HEK293T (cell line): Measurements from ENCODE around the gene ZNF319.

ENCODE experiments used
- ARNT ChIP-seq: fragments of 450-650 bp; IDR thresholded peaks from 2 replicates; pipeline ENCODE4 v1.6.1; 2017; ENCODE audit warnings: mild to moderate bottlenecking
- BHLHE40 ChIP-seq: fragments of 450-650 bp; IDR thresholded peaks from 2 replicates; pipeline ENCODE4 v1.6.1; 2016; ENCODE audit warnings: mild to moderate bottlenecking, moderate library complexity, borderline replicate concordance
- ELF4 ChIP-seq: fragments of 450-650 bp; IDR thresholded peaks from 2 replicates; pipeline ENCODE4 v1.6.1; 2017; ENCODE audit warnings: antibody characterized with exemption
- FOXA1 ChIP-seq: fragments of 450-650 bp; IDR thresholded peaks from 2 replicates; pipeline ENCODE4 v1.6.1; 2016; ENCODE audit warnings: mild to moderate bottlenecking
- FOXK2 ChIP-seq: fragments of 450-650 bp; IDR thresholded peaks from 2 replicates; pipeline ENCODE4 v1.6.1; 2016; ENCODE audit warnings: mild to moderate bottlenecking
- HDGF ChIP-seq: fragments of 450-650 bp; IDR thresholded peaks from 2 replicates; pipeline ENCODE4 v1.6.1; 2017; ENCODE audit warnings: antibody characterized with exemption, borderline replicate concordance
- LEF1 ChIP-seq: fragments of 450-650 bp; IDR thresholded peaks from 2 replicates; pipeline ENCODE4 v1.6.1; 2017; ENCODE audit warnings: mild to moderate bottlenecking, borderline replicate concordance
- NFRKB ChIP-seq: fragments of 450-650 bp; IDR thresholded peaks from 2 replicates; pipeline ENCODE4 v1.6.1; 2016; ENCODE audit warnings: mild to moderate bottlenecking, moderate library complexity
- SP1 ChIP-seq: fragments of 450-650 bp; IDR thresholded peaks from 2 replicates; pipeline ENCODE4 v1.6.1; 2017
- SUZ12 ChIP-seq: fragments of 450-650 bp; IDR thresholded peaks from 2 replicates; pipeline ENCODE4 v1.6.1; 2016; ENCODE audit warnings: mild to moderate bottlenecking
- TARDBP ChIP-seq: fragments of 450-650 bp; IDR thresholded peaks from 2 replicates; pipeline ENCODE4 v1.6.1; 2016

- TF ChIP-seq ELF4 (no peak), BHLHE40 (no peak), SP1 (no peak), FOXK2 (no peak), NFRKB (no peak), SUZ12 (no peak), HDGF (no peak), TARDBP (no peak), FOXA1 (no peak), ARNT (no peak), LEF1 (no peak)
Observed at GRCh38 chr16:57959121-57959520, 41.4 kb downstream of the ZNF319 start.
